ES-I3 (cell line): Measurements from ENCODE around the gene KCTD18.

Source experiments
- H3K36me3 ChIP-seq: 2 replicates; pipeline ENCODE4 v1.6.1; 2013; ENCODE audit warnings: mild to moderate bottlenecking, low read length, control low read depth, moderate library complexity; ENCODE audit not compliant: insufficient read depth
- H3K4me1 ChIP-seq: 2 replicates; pipeline ENCODE4 v1.6.1; 2013; ENCODE audit warnings: mild to moderate bottlenecking, control low read depth, low read length; ENCODE audit not compliant: insufficient read depth
- H3K9ac ChIP-seq: 2 replicates; pipeline ENCODE4 v1.6.1; 2013; ENCODE audit warnings: low read depth, mild to moderate bottlenecking, low read length, moderate library complexity
- H3K9me3 ChIP-seq: 2 replicates; pipeline ENCODE4 v1.6.1; 2013; ENCODE audit warnings: mild to moderate bottlenecking, low read length, moderate library complexity; ENCODE audit not compliant: control insufficient read depth, insufficient read depth

Gene KCTD18

DNA sequence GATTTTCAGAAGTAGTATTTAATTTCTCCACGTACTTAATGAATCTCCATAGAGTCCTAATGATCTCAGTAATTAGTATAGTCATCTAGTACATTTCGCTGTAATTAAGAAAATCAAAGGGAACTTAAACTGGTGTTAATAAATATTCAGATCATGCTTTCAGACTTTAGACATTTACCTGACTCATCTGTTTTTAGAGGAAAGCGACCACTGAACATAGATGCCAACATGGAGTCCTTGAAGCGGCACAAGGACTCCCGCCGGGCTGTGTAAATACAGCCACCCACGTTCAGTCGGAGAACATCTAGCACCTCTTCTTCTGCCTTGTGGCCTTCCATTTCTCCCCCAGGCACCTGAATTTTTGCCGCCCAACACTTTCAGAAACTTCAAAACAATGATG, 3.2 kb downstream of the KCTD18 start:
- H3K36me3 ChIP-seq: no peaks in the 10 kb centered on the region; the same call in 1 of the 2 replicates
- no peak overlapping the region for H3K9ac ChIP-seq
- no peaks in the 10 kb centered on the region for H3K9me3 ChIP-seq
- H3K4me1 ChIP-seq: no peaks in the 10 kb centered on the region; the same call in 1 of the 2 replicates

DNA sequence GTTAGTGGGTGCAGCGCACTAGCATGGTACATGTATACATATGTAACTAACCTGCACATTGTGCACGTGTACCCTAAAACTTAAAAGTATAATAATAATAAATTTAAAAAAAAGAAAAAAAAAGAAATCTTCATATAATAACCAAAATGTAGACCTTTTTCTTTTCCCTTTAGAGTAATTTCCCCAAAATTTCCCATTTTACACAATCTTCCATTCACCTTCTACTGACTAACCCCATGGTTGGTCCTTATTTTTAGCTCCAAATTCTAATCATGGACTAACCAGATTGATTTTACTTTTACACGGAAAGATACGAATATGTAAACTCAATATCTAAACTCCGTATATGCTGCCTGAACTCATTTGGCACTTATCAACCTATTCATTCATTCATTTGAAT, 7.7 kb downstream of the KCTD18 start:
- Histone ChIP-seq H3K36me3 (no peaks in the 10 kb centered on the region; the same call in 1 of the 2 replicates), H3K9ac (no peak overlapping the region), H3K4me1 (peaks cover 5% of the 10 kb centered on the region; the same call in 1 of the 2 replicates), H3K9me3 (no peaks in the 10 kb centered on the region)

DNA sequence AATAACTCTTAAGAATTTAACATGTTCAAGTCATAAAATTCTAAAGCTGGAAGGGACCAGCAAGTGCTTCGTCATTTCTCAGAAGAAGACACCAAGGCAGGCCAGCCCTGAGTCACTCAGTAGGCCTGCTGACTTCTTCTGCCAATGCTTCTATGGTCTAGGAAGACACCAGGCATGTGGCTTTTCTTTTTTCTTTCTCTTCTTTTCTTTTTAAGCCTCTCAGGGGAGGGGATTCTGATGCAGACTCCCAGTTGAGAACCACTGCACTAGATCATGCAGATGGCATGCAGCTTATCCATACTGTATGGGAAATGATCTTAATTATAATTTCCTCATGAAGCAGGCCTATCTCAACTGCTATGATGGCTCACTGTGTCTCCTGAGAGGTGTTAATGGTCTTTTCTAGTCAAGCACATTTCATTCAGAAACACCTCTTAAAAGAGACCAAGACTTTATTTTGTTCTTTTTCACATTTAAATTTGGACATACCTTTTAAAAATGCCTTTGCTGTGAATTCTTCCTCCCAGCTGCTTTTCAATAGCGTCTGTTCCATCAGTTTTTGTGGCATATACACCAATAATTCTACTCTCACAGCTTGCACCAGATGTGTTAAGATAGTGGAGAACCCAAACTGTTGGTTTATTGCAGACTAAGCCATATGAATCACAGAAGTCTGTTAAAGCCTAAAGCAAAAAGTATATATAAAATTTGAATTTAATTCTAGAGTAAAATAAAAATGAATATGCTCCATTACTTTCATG, 11.3 kb downstream of the KCTD18 start:
- Histone ChIP-seq H3K9me3 (no peaks in the 10 kb centered on the region), H3K9ac (no peak overlapping the region), H3K36me3 (no peaks in the 10 kb centered on the region)

DNA sequence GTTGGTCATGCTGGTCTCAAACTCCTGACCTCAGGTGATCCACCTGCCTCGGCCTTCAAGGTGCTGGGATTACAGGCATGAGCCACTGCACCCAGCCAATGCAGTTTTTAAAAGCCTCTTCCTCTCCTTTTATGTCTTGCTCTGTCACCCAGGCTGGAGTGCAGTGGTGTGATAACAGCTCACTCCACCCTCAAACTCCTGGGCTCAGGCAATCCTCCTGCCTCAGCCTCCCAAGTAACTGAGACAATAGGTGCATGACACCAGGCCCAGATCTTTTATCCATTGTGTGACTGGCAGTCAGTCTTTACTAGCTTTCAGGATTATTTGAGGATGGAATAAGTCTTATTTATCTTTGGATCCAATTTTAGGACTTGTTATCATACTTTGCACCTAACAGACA, 13.2 kb downstream of the KCTD18 start:
- Histone ChIP-seq H3K9me3 (peaks cover 2% of the 10 kb centered on the region; the same call in 1 of the 2 replicates), H3K4me1 (peaks cover 5% of the 10 kb centered on the region; the same call in 1 of the 2 replicates), H3K36me3 (no peaks in the 10 kb centered on the region), H3K9ac (no peak overlapping the region)

More for the DNA sequence above, 11.3 kb downstream of the KCTD18 start:
- H3K4me1 ChIP-seq: peaks cover 5% of the 10 kb centered on the region; the same call in 1 of the 2 replicates

DNA sequence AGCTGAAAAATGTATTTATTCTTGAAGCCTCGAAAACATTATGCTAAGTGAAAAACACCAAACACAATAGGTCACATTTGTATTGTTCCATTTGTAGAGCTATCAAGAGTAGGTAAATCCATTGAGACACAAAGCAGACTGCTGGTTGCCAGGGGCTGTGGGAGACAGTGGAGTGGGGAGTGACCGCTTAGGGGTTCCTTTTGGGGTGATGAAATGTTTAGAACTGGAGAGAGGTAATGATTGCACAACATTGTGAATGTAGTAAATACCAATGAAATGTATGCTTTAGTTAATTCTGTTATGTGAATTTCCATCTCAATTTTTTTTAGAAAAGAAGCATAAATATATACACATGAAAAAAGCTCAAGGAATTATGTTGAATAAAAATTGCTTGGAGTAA, 15.8 kb downstream of the KCTD18 start:
- no peak overlapping the region for H3K9ac ChIP-seq
- no peaks in the 10 kb centered on the region for H3K36me3 ChIP-seq
- peaks cover 5% of the 10 kb centered on the region; the same call in 1 of the 2 replicates for H3K4me1 ChIP-seq
- H3K9me3 ChIP-seq: peaks cover 4% of the 10 kb centered on the region; the same call in 1 of the 2 replicates

DNA sequence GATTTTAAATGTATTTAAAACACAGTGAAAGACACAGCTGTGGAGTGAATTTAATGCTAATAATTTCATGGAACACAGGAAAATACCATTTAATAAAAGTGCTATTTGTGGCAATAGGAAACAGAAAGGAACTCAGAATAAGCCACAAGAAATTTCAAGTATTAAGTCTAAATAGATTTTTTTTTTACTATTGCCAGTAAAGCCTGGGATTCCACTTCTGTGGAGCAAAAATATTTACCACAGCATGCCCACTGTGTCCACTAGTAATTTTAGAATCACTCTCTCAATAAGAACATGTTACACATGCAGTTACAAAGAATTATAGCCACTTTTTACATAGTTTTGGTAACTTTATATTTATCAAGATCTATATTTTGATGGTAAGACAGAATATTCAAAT, 17.2 kb downstream of the KCTD18 start:
- H3K4me1 ChIP-seq: no peaks in the 10 kb centered on the region
- H3K9me3 ChIP-seq: peaks cover 4% of the 10 kb centered on the region; the same call in 1 of the 2 replicates
- H3K9ac ChIP-seq: no peak overlapping the region
- no peaks in the 10 kb centered on the region for H3K36me3 ChIP-seq

DNA sequence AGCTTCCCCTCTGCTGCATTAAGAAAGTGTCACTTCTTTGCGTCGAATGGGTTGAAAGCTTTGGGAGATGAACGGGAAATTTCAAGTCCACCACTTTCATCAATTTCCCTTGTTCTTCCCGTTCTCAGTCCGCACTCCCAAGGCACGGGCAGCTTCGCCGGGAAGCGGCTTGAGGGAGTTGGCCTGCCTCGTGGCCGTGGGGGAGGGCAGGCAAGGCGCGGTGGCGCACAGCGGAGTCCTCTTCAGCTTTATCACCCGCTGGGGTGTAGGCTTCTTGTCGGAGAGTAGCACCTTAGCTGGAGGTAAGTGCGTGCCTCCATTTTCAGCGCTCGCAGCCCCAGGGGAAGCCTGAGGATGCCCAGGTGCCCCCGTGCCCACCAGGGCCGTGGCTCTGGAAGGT, 19.9 kb downstream of the KCTD18 start:
- Histone ChIP-seq H3K9ac (no peak overlapping the region), H3K9me3 (peaks cover 4% of the 10 kb centered on the region; the same call in 1 of the 2 replicates), H3K4me1 (no peaks in the 10 kb centered on the region), H3K36me3 (no peaks in the 10 kb centered on the region)

DNA sequence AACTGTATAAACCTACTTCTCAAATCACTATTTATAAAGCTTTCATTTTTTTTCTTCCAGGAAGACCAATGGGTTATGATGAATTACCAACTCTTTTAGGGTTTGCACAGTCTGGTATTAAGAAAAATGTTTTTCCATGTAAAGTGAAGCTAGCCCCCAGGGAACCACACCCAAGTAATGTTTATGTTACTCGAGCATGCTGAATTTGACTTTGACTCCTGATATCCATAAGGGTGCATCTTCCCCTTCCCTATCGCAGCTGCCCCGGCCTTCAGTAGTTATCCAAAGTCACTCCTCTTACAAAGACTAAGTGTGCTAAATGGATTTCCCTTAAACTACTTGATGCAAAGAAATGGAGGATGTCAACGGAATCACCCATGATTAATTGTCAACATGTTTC, 21.7 kb downstream of the KCTD18 start:
- Histone ChIP-seq H3K4me1 (no peaks in the 10 kb centered on the region), H3K36me3 (no peaks in the 10 kb centered on the region), H3K9ac (no peak overlapping the region), H3K9me3 (peaks cover 4% of the 10 kb centered on the region; the same call in 1 of the 2 replicates)

DNA sequence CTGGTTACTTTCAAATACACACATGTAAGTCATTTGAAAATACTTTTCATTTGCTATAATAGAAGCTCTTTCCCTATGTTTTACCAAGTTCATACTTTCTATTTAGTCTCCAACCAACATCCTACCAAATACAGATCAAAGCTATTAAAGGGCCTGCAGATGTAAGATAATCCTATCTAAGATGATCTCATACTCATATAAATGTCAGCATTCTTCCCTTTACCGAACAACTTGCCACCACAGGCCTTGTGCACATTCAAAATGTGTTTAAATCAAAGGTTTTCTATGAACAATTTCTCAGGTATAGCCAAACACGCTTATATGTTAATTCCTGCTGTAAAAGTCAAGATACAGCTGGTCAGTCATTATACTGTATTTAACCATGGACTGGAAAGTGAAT, 23.3 kb downstream of the KCTD18 start:
- H3K9ac ChIP-seq: no peak overlapping the region
- no peaks in the 10 kb centered on the region for H3K36me3 ChIP-seq
- H3K4me1 ChIP-seq: no peaks in the 10 kb centered on the region
- peaks cover under 1% of the 10 kb centered on the region; the same call in 1 of the 2 replicates for H3K9me3 ChIP-seq

DNA sequence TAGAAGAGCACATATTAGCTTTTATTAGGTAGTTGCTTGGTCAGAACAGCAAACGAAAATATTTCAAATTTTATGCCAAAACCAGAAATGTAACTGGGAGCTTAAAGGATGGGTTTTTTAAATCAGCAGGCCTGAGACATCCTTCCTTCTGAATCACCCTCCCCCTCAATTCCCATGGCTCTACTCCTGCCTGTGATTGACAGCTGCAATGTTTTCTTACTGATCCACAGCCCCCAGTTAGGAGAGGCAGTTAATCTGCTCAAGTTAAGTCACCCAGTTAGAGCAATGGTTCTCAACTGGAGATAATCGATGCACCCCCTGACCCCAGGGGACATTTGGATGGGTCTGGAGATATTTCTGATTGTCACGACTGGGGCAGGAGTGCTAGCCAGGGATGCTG, 24.9 kb downstream of the KCTD18 start:
- peaks cover 7% of the 10 kb centered on the region for H3K4me1 ChIP-seq
- H3K9ac ChIP-seq: no peak overlapping the region
- no peaks in the 10 kb centered on the region for H3K36me3 ChIP-seq
- H3K9me3 ChIP-seq: no peaks in the 10 kb centered on the region

DNA sequence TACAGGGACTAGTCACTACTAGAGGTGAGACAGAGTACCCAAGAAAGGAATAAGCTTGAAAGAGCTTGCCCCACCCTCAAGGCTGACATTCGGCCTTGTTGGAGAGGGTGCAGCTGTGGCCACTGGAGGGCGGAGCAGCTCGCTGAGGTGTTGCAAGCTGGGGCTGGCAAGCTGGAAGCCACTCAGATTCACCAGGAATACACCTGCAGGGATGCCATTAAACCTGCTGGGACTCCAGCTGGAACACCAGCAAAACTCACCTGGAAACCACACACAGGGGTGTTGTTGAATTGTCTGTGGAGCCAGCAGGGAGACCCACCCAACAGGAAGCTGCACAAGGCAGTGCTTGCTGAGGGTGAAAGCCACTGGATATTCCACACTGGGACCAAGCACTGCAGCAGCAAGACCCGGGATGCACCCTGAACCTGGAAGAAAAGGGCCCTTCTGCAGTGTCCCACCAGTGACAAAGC, 26.1 kb downstream of the KCTD18 start:
- no peaks in the 10 kb centered on the region for H3K9me3 ChIP-seq
- no peak overlapping the region for H3K9ac ChIP-seq
- peaks cover 7% of the 10 kb centered on the region for H3K4me1 ChIP-seq
- no peaks in the 10 kb centered on the region for H3K36me3 ChIP-seq

DNA sequence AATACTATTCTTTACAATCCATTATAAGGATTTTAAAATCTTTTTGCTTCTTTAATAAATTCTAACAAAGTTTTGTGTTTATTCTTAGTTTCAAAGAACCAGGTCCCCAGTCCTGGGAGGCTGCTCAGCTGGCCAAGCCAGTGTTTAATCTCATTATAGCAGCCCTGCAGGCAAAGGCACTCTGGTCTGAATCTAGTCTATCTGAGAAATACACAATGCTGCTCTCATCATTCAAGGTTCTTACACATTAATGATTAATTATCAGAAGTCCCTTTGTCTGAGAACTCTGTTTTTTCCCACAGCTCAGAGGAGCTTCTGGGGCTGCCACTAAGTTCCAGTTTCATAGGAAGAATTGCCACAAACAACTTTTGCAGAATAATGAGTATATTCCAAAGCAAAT, 27.7 kb downstream of the KCTD18 start:
- peaks cover 5% of the 10 kb centered on the region; the same call in 1 of the 2 replicates for H3K36me3 ChIP-seq
- H3K4me1 ChIP-seq: peaks cover 7% of the 10 kb centered on the region

DNA sequence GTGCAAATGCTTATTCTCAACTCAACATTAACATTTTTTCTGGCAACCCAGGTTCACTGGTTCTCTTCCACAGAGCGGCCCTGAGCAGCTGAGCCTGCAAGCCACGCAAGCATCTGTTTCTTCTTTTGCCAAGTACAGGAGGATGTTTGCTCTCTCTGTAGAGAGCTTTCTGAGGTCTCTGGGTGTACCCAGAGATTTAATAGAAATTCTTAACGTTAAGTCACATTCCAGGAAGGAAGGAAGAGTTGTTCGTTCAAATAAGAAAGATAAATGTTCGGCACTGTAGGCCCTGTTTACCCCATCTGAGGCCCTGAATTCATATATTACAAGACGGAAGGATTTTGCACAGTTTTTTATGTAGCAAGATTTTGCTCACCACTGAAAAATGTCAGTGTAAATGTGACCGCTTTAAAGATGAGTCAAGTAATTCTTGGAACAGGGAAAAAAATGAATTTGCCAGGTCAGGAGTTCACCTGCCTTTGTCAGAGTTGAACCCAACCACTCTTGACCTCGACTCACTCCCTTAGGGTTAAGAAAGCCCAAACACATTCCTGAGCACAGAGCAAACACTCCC, 30.1 kb downstream of the KCTD18 start:
- Histone ChIP-seq H3K36me3 (peaks cover 10% of the 10 kb centered on the region; the same call in 1 of the 2 replicates), H3K9me3 (no peaks in the 10 kb centered on the region), H3K4me1 (peaks cover 7% of the 10 kb centered on the region), H3K9ac (no peak overlapping the region)

More for the DNA sequence above, 27.7 kb downstream of the KCTD18 start:
- no peaks in the 10 kb centered on the region for H3K9me3 ChIP-seq
- H3K9ac ChIP-seq: no peak overlapping the region

DNA sequence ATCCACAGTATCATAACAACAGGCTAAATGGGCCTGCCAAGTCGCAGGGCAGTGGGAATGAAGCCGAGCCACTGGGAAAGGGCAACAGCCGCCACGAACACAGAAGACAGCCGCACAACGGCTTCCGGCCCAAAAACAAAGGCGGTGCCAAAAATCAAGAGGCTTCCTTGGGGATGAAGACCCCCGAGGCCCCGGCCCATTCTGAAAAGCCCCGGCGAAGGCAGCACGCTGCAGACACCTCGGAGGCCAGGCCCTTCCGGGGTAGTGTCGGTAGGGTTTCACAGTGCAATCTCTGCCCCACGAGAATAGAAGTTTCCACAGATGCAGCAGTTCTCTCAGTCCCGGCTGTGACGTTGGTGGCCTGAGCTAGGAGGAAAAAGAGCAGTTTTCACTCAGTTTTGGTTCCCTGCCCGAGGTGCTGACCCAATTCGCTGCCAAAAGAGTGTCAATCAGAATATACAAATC, 32.2 kb downstream of the KCTD18 start:
- Histone ChIP-seq H3K36me3 (peaks cover 10% of the 10 kb centered on the region; the same call in 1 of the 2 replicates), H3K9me3 (no peaks in the 10 kb centered on the region), H3K9ac (no peak overlapping the region)

DNA sequence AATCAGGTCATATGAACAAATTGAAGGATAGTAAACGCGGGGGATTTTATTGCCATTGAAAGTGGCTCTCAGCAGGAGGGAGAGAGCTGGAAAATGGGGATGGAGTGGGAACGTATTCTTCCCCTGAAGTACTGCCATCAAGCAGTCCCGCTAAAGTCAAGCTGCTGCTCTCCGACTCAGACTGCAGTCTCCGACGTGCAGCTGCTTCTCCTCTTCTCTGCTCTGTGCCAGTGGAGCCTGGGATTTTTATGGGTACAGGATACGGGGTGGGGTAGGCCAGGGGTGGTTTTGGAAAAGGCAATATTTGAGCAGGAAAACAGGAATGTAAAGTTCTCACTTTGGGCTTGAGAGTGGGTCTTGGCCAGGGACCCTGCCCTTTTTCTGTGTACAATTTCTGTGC, 33.0 kb downstream of the KCTD18 start:
- Histone ChIP-seq H3K9ac (no peak overlapping the region), H3K4me1 (peaks cover 7% of the 10 kb centered on the region)

More for the DNA sequence above, 32.2 kb downstream of the KCTD18 start:
- H3K4me1 ChIP-seq: peaks cover 7% of the 10 kb centered on the region

More for the DNA sequence above, 33.0 kb downstream of the KCTD18 start:
- no peaks in the 10 kb centered on the region for H3K9me3 ChIP-seq
- peaks cover 16% of the 10 kb centered on the region for H3K36me3 ChIP-seq
